Small intestine (tissue), 7 donors: ENCODE data around the gene OTULINL. TPM values are rescaled to one million over a fixed set of nuclear protein-coding genes. Genes with fewer than 3 reads are reported as not detected.

Experiments
- DNase-seq, 2 donors: peaks; one replicate each; pipeline versions ENCODE4 v3.0.0 to v3.0.0-alpha.2; 2013
- FAIRE-seq: peaks from 2 replicates; lab custom pipeline; 2012; peaks lifted over from hg19 to GRCh38; lab: Jason Lieb, UNC
- H3K27ac ChIP-seq, 3 donors: one replicate each; pipeline ENCODE4 v1.5.1; 2013; ENCODE audit warnings: low read length in 2 of 3, mild to moderate bottlenecking in 2 of 3, control low read depth in 1 of 3, inconsistent platforms in 1 of 3, low read depth in 1 of 3, moderate library complexity in 1 of 3
- H3K27me3 ChIP-seq, 3 donors: one replicate each; pipeline ENCODE4 v1.6.1; 2013; ENCODE audit warnings: low read length in 3 of 3, inconsistent platforms in 1 of 3; ENCODE audit not compliant: control insufficient read depth in 3 of 3, insufficient read depth in 3 of 3
- H3K36me3 ChIP-seq, 3 donors: one replicate each; pipeline ENCODE4 v1.6.1; 2013; ENCODE audit warnings: low read length in 3 of 3, inconsistent platforms in 1 of 3, low read depth in 1 of 3, mild to moderate bottlenecking in 1 of 3, moderate library complexity in 1 of 3; ENCODE audit not compliant: control insufficient read depth in 3 of 3, insufficient read depth in 2 of 3
- H3K4me1 ChIP-seq, 3 donors: one replicate each; pipeline ENCODE4 v1.6.1; 2013; ENCODE audit warnings: low read length in 2 of 3, inconsistent platforms in 1 of 3, low read depth in 1 of 3, mild to moderate bottlenecking in 1 of 3, moderate library complexity in 1 of 3; ENCODE audit not compliant: control insufficient read depth in 3 of 3, insufficient read depth in 2 of 3
- H3K4me3 ChIP-seq, 3 donors: one replicate each; pipeline ENCODE4 v1.5.1; 2013; ENCODE audit warnings: low read length in 3 of 3, control low read depth in 1 of 3, inconsistent platforms in 1 of 3, low read depth in 1 of 3, mild to moderate bottlenecking in 1 of 3, moderate library complexity in 1 of 3
- H3K9me3 ChIP-seq, 2 donors: one replicate each; pipeline ENCODE4 v1.6.1; 2013; ENCODE audit warnings: low read depth in 1 of 2, low read length in 1 of 2; ENCODE audit not compliant: control insufficient read depth in 2 of 2, insufficient read depth in 1 of 2
- WGBS, 3 donors: extraction: QIAGEN DNeasy Blood & Tissue Kit; methylation state at CpG; one replicate each; pipeline ENCODE4 v1.1.7; 2013; 5-methylcytosine and 5-hydroxymethylcytosine counted together
- polyA plus RNA-seq, 4 donors: library from polyadenylated mRNA; stranded (reverse) in 3 of 4; unstranded in 1 of 4; fragments of 200-250 nt in 3 of 4; fragments of 120-200 nt in 1 of 4; gene quantifications; one replicate each; pipeline versions ENCODE4 v1.2.1 to v1.2.3, GENCODE V29; 2013
- donor health status: healthy with polysubstance abuse.
- donor health status: control.
- donor health status: control.
- donor health status: Bipolar disorder and iron deficiency.
- donor health status: healthy.

The OTULINL gene
- polyA plus RNA-seq, 4 donors, result 4.7 to 20.8 (median 12.0) TPM

- H3K9me3 ChIP-seq, result peaks cover 0 to 3% of the 10 kb centered on the region in 2 donors
- H3K27me3 ChIP-seq, result no peaks in the 10 kb centered on the region
- no peak overlapping the region for H3K27ac ChIP-seq
- FAIRE-seq, result no peak
- H3K4me3 ChIP-seq, result no peak overlapping the region
- H3K4me1 ChIP-seq, result no peaks in the 10 kb centered on the region
- no peaks in the 10 kb centered on the region for H3K36me3 ChIP-seq
- WGBS, 3 donors, result 78 to 79% (median 79%) methylated on average over 4 of the region's 4 CpGs
- no peak for DNase-seq
These were observed 11.5 kb upstream of the OTULINL start for GRCh38 chr5:14569948-14570691.

- DNase-seq (no peak), FAIRE-seq (no peak)
- H3K4me1 ChIP-seq, result no peaks in the 10 kb centered on the region
- peaks cover 0 to 3% of the 10 kb centered on the region in 2 donors for H3K9me3 ChIP-seq
- no peak overlapping the region for H3K27ac ChIP-seq
- no peaks in the 10 kb centered on the region for H3K36me3 ChIP-seq
- no peaks in the 10 kb centered on the region for H3K27me3 ChIP-seq
- H3K4me3 ChIP-seq, result no peak overlapping the region
- WGBS, 3 donors, result 97 to 100% (median 100%) methylated on average over 1 of the region's 1 CpG
These were observed 9.7 kb upstream of the OTULINL start for GRCh38 chr5:14571901-14572300.

- DNase-seq, result no peak
- no peak for FAIRE-seq
- H3K27ac ChIP-seq, result no peak overlapping the region
These were observed 9.2 kb upstream of the OTULINL start for GRCh38 chr5:14572385-14572784.

GRCh38 chr5:14572836-14573235, 8.8 kb upstream of the OTULINL start:
- Histone ChIP-seq H3K9me3 (peaks cover 0 to under 1% of the 10 kb centered on the region in 2 donors), H3K36me3 (no peaks in the 10 kb centered on the region), H3K27ac (no peak overlapping the region)

More at GRCh38 chr5:14572385-14572784, 9.2 kb upstream of the OTULINL start:
- peaks cover 0 to 3% of the 10 kb centered on the region in 2 donors for H3K9me3 ChIP-seq
- no peaks in the 10 kb centered on the region for H3K4me1 ChIP-seq
- H3K4me3 ChIP-seq, result no peak overlapping the region
- H3K36me3 ChIP-seq, result no peaks in the 10 kb centered on the region
- H3K27me3 ChIP-seq, result no peaks in the 10 kb centered on the region

GRCh38 chr5:14574096-14574495, 7.5 kb upstream of the OTULINL start:
- Histone ChIP-seq H3K27me3 (no peaks in the 10 kb centered on the region), H3K27ac (no peak overlapping the region), H3K9me3 (no peaks in the 10 kb centered on the region), H3K4me1 (no peaks in the 10 kb centered on the region), H3K36me3 (no peaks in the 10 kb centered on the region), H3K4me3 (no peak overlapping the region)
- no peak for FAIRE-seq
- no peak for DNase-seq
- WGBS, 3 donors, result 44 to 79% (median 62%) methylated on average over 3 of the region's 3 CpGs

More at GRCh38 chr5:14572836-14573235, 8.8 kb upstream of the OTULINL start:
- H3K27me3 ChIP-seq, result no peaks in the 10 kb centered on the region
- no peak overlapping the region for H3K4me3 ChIP-seq
- H3K4me1 ChIP-seq, result no peaks in the 10 kb centered on the region
- DNase-seq (no peak), FAIRE-seq (no peak)
- WGBS, 3 donors, result 94 to 97% (median 96%) methylated on average over 4 of the region's 4 CpGs

- peak in 1 of 2 donors; percentile 85 for DNase-seq
- no peaks in the 10 kb centered on the region for H3K36me3 ChIP-seq
- H3K27ac ChIP-seq, result peak overlapping the region in 1 of 3 donors; percentile 8
- 31 to 74% (median 52%) methylated on average over 2 of the region's 2 CpGs for WGBS, 3 donors
- no peaks in the 10 kb centered on the region for H3K9me3 ChIP-seq
- no peaks in the 10 kb centered on the region for H3K27me3 ChIP-seq
- FAIRE-seq, result no peak
- H3K4me1 ChIP-seq, result no peaks in the 10 kb centered on the region
- no peak overlapping the region for H3K4me3 ChIP-seq
These were observed 6.6 kb upstream of the OTULINL start for GRCh38 chr5:14574891-14575508.

GRCh38 chr5:14576206-14576605, 5.4 kb upstream of the OTULINL start:
- Histone ChIP-seq H3K4me3 (no peak overlapping the region), H3K9me3 (no peaks in the 10 kb centered on the region), H3K27me3 (no peaks in the 10 kb centered on the region), H3K4me1 (peaks cover 0 to 7% (median 0%) of the 10 kb centered on the region in 3 donors), H3K27ac (no peak overlapping the region), H3K36me3 (no peaks in the 10 kb centered on the region)
- 87 to 91% (median 90%) methylated on average over 7 of the region's 7 CpGs for WGBS, 3 donors
- FAIRE-seq (no peak), DNase-seq (no peak)

- WGBS, 3 donors, result 97 to 98% (median 98%) methylated on average over 40 of the region's 40 CpGs
- H3K27me3 ChIP-seq, result no peaks in the 10 kb centered on the region
- FAIRE-seq (no peak), DNase-seq (no peak)
- no peaks in the 10 kb centered on the region for H3K9me3 ChIP-seq
- no peaks in the 10 kb centered on the region for H3K36me3 ChIP-seq
- H3K4me3 ChIP-seq, result no peak overlapping the region
- peaks cover 0 to 8% (median 0%) of the 10 kb centered on the region in 3 donors for H3K4me1 ChIP-seq
- H3K27ac ChIP-seq, result no peak overlapping the region
These were observed 4.4 kb upstream of the OTULINL start for GRCh38 chr5:14577079-14577725.
